ENCODE measurements around the gene KIF26B.
A peak's percentile ranks its signal among the peaks of the same experiment; 100 is the strongest.

The KIF26B gene

DNA sequence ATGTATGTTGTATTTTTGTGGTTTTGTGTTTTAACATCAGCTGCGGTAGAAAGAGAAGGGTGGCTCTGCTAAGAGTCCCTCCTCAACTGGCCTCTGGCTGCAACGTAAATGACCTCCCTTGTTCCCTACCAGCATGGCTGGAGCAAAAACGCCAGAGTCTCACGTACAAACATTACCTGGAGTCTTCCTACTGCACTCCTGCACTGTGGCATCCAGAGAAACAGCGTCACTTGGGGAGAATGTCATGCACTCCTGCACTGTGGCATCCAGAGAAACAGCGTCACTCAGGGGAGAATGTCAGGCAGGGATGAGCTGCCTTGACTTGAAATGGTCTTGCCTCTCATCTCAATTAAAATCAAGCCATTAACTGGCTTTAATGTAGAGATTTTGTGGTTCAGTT, 314.2 kb downstream of the KIF26B start:
- intact Hi-C loops (cut with DNase I) = no loop called here
- no peak for DNase-seq

DNA sequence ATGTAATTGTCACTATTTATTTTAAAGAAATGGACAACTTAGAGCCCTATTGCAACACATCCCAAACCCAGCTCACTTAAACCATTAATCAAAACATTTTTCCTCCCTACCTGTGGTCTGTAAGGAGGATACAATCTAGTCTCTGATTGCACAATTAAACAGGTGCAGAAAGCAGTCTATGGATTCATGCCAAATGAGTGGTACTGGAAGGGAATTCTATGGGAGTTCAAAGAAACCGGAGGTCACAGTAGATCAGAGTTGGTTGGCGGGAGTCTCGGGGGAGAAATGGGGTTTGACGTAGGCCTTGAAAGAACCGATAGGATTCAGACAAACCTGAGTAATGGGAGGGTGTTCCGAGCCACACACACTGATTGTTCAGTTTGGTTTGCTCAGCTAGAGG, 314.9 kb downstream of the KIF26B start:
- intact Hi-C loops (cut with DNase I) = no loop called here
- no peak for DNase-seq

DNA sequence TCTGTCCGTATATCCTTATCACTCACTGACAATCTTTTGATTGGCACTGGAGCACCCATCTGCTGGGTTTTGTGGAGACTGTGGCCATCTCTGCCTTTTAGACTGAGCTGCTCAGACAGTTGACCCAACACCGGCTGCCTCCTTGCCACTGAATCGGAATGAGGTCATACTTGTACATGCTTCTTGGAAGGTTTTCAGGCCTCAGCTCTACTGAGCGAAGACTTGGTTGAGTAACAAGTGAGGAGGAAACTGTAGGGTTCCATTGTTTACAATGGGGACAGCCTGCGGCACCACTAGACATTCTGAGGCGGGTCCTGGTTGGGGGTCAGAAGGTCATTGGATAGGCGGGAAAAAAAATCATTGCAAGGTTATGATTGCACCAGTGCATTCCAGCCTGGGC, 320.3 kb downstream of the KIF26B start:
- intact Hi-C loops (cut with DNase I) = no loop called here
- DNase-seq = no peak

DNA sequence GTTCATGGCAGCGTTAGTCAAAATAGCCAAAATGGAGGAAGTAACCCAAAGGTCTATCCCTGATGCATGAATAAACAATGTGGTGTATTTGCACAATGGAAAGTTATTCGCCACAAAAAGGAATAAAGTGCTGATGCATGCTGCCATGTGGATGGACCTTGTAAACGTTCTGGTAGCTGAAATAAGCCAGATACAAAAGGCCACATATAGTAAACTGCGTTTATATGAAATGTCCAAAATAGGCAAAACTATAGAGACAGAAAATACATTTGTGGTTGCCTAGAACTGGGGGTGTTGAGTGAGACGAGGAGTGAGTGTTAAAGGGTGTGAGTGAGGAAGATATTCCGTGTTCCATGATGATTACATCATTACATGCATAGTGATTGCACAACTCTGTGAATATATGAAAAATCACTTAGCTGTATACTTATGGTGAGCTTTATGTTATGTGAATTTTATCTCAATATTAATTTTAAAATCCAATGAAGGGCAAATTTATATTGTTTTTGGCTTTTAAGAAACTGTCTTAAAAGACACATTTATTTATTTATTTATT, 321.3 kb downstream of the KIF26B start:
- intact Hi-C loops (cut with DNase I) = no loop called here
- DNase-seq = no peak

DNA sequence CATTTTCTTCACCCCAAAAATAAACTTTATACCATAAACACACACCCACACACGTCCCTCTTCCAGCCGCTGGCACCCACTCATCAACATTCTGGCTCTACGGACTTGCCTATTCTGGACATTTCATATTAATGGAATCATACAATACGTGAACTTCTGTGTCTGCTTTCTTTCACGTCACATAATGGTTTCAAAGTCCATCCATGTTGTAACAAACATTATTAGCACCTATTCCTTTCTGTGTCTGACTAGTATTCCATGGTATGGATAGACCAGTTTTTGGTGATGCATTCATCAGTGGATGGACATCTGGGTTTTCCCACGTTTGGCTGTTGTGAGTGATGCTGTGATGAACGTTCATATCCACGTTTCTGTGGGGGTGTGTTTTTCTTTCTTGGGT, 323.2 kb downstream of the KIF26B start:
- peak in 1 of 10 donors; percentile 27 for DNase-seq
- intact Hi-C loops (cut with DNase I) = no loop called here

DNA sequence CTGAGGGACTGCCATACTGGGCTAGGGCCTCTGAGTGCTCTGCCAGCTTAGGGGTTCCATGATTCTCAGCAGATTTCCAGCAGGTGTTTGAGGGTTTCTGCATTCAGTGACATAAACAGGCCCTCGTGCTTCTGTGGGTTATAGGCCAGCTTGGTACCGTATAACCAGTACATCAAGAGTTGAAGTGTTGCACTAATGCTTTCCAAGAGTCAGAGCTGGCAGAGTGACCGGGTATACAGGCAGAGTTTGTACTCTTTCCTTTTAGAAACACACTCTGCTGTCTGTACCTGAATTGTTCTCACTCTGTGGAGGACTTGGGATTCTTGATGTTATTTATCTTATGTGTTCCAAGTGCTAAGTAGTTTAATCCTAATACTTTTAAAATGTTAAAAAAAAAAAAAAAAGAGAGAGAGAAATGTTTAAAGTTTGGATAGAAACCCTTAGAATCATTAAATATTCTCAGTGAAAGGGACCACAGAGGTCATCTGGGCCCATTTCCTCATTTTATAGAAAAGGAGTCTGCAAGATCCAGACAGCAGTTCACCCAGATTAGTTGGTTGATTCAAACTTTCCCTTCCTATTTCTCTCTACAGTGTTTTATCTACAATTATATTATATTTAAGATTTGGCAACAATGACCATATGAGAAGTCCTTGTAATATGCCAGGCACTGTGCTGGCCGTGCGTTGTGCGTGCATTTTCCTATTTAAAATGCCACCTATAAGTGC, 325.8 kb downstream of the KIF26B start:
- intact Hi-C loops (cut with DNase I) = no loop called here
- no peak for DNase-seq

DNA sequence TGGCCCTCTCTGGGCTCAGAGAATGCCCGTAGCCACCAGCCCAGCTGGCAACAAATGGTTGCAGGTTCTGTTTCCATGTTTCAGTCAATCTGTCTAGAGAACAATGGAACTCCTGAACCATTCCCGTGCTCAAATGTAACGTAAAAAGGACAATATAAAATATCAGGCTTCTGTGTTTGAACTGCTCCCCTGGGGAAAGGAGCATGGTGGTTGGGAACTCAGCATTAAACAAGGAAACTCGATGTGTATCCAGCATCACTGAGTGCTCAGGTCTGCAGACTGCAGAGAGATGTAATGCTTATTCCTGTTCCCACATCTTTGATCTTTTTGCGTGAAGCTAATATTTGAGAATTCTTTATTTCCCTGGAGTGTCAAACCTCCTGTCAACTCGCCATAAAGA, 326.5 kb downstream of the KIF26B start:
- intact Hi-C loops (cut with DNase I) = no loop called here
- DNase-seq = no peak

DNA sequence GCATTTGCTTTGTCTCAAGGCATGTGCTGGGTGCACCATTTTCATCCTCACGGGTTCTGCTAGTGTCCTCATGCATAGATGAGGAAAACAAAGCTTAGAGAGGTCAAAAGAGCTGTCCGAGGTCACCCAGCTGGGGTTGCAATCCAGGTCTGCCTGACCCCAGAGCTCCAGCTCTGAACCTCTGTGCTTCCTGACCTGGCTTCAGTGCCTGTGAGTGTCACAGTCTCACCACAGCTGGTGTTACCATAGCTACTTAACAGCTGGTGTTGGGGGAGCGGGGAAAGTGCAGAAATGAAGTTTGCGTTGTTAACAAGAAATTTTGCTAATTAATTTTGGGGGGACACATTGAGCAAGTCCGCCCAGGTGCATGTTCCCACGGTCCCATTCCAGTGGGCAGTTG, 328.5 kb downstream of the KIF26B start:
- intact Hi-C loops (cut with DNase I) = no loop called here
- DNase-seq = no peak

DNA sequence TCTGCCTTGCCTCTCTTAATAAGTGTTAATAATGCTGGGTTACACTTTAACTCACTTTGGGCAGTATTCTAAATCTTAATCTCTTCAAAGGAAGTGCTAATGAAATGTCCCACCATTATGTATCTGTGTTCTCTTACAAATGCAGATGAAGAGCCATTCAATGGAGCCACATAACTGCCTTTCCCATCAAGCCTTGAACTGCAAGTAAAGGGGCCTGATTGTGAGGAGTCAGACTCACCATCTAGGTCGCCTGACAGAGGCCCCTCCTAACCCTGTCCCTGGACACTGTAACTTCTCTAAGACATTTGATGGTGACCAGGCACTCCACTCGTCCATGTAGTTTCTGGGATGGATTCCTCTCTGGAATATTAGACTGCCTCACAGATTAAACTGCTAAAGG, 329.4 kb downstream of the KIF26B start:
- intact Hi-C loops (cut with DNase I) = no loop called here
- DNase-seq = no peak

DNA sequence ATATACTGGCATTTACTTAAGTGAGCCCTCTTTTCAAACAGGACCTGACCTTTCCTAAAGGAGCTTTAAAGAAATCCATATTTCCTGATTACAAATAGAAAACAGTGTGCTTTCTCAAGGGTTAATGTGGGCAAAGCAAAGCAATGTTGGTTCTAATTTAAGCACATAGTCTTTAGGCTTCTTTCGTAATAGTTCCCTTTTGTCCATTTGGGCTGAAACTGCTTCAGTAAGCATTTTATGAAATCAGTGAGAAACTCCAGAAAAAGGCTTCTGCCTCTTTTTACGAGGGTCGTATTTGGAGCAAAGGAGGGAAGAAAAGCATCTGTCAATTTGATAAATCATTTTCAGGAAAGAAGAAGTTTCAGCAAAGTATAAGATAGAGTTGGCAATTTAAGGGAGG, 331.2 kb downstream of the KIF26B start:
- intact Hi-C loops (cut with DNase I) = no loop called here
- no peak for DNase-seq

DNA sequence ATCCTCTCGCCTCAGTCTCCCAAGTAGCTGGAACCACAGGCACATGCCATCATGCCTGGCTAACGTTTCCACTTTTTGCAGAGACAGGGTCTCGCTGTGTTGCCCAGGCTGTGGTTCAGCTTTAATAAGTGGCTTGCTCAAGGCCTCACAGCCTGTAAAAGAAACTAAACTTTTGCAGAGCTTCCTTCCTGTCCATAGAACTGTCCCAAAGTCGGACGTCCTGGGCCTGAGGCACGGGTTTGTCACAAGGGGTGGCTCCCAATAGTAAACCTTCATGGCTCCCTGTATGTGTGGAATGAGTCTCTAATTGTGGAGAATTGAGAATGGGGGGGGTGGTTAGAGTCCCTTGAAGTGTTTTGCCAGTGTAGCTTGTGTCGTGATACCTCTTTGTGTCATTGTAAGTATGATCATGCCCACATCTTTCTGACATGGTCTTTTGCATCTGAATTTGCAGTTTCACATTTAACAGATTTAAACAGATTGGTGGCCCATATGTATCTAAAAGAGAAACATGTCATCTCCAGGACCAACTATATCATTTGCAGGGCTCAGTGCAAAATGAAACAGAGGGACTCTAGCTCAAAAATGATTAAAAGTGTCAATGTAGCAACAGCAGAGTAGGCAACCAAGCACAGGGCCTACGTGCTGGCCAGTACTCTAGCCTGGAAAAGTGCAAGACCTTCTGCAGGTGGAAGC, 332.1 kb downstream of the KIF26B start:
- no peak for DNase-seq
- intact Hi-C loops (cut with DNase I) = no loop called here

DNA sequence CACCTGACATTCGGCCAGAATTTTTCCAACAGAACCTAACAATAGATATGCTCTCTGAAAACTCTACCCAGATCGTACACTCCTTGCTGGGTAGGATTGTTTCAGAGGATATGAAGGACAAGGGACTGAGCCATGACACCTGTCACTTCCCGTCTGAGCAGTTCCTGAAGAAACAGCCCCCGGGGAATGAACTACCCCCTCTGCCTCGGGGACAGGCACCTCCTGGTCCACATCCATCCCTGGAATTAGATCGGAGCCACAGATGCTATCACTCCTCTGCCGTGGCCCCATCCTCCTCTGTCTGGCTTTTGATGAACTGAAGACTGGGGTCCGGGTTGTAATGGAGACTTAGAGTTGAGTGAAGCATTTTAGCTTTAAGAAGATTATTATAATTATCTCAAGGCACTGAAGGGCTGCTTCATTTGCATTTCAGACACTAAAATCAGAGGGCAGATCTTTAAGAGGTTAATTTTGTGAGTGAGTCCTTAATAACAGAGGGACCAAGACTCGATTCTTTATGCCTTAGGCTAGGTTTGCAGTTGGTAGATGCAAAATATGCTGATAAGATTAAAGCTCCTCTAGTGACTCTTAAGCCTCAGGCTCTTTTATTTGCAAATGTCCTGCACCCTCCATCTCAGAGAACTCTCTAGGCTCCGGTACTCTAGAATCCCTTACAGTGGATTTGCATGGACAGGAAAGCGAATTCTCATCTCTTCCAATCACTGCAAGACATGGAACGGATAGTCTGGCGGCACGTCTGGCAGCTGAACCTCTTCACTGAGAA, 333.8 kb downstream of the KIF26B start:
- no peak for DNase-seq
- intact Hi-C loops (cut with DNase I) = no loop called here

DNA sequence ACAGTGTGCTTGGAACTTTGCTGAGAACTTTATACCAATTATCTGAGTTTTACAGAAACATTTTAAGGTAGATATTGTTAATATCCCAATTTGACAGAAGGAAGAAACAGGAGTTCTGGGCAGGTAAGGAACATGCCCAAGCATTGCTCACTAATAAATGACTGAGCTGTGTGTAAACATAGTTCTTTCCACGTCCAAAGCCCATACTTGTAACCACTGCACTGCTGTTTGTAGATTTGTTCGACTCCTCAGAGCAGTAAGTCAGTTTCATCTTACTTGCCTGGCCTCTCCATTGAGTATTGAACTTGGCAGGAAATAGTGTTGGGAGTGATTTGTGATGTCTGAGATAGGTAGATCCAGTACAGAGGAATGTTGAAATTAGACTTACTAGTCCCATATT, 335.1 kb downstream of the KIF26B start:
- no peak for DNase-seq
- intact Hi-C loops (cut with DNase I) = no loop called here

DNA sequence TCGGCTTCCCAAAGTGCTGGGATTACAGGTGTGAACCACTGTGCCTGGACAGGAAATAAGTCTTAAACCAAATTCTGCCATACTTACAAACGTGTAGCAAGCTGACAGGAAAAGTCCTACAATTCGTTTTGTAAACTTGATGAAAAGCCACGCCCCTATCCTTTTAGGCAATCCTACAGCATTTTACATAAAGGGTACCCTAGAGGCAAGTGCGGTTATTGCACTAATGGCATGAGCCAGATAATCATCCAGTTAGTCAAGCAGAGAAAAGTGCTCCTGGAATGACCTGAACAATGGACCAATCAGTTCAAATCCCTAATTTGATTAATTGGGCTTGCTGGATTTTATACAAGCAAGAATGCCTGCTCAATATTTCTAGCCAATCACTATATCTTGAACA, 338.2 kb downstream of the KIF26B start:
- no peak for DNase-seq
- intact Hi-C loops (cut with DNase I) = no loop called here

DNA sequence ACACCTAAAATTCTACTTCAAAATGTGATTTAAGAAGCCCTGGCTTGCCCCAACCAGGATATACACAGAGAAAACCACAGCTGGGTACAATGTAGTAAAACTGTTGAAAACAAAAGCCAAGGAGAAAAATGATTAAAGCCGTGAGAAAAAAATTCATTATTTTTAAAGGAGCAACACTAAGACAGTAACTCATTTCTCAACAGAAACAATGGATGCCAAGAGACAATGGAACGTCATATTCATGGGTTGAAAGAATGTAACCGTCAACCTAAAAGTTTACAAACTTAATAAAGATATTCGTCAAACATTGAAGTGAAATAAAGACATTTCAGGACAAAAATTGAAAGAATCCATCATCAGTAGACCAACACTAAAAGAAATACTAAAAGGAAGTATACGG, 340.9 kb downstream of the KIF26B start:
- intact Hi-C loops (cut with DNase I) = no loop called here
- DNase-seq = no peak

DNA sequence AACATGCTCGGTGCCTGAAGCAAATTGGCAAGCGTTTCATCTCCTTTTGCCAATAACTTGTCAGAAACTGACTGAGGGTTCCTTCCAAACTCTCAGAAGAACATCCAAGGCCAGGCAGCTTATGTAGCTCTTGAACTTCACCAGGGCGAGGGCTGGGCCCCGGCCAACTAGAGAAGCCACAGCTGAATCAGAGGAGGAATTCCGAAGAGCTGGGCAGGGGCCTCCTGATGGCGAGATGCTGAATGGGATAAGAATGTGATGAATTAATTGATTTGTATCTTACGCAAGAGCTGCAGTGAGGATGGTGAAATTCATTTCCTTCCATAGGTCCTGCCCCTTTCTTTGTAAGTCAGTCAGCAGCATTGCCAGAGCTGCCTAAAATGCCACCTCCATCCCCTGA, 345.8 kb downstream of the KIF26B start:
- no peak for DNase-seq
- intact Hi-C loops (cut with DNase I) = no loop called here

DNA sequence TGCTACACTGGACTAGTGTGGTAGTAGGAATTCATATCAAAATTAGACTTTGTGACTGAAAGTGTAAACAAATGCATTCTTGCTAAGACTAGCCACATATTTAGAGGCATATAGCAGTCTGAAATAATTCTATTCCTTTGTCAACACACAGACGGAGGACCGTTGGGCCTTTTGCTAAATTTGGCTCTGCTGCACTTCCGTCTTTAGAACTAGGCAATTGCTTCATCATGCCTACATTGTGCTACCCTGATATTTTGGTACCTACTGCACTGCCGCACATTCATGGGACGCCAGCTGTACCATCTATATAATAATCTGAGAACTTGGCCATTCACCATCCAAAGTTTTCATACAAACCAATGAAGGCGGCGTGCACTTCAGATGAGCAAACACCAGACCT, 346.8 kb downstream of the KIF26B start:
- DNase-seq = no peak
- intact Hi-C loops (cut with DNase I) = no loop called here

DNA sequence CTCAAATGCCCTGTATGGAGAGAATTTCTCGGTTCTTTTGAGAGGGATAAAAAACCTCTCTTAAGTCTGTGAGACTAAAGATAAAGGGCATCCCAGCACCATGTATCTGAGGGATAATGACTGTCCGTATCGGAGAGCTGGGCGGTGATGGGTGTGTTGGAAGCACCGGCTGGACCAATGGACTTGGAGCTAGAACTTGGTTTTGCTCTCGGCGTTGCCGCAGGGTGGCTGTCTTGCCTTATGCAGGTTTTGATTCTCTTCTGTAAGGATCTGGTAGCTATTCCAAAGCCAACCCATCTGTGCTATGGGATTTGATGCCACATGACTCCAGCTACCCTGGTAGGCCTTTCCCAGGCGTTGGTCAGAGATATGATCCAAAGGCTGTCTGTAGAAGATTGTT, 348.8 kb downstream of the KIF26B start:
- no peak for DNase-seq
- intact Hi-C loops (cut with DNase I) = no loop called here

DNA sequence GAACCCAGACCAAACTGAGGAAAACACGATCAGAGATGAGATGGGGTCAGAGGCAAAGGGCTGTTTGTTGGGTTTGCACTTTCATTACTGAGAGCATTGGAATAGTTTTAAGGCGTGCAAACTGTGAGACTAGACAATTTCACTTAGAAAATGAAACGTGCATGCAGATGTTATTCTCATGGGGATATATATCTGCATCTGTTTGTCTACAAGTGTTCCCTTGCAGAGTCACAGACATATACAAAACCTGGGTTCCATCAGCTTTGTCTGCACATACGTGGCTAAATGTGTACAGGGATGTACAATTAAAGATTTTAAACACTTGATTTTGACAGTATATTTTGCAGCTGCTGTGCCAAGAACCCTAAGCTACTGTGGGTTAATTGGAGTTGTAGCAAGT, 355.4 kb downstream of the KIF26B start:
- no peak for DNase-seq
- intact Hi-C loops (cut with DNase I) = no loop called here

DNA sequence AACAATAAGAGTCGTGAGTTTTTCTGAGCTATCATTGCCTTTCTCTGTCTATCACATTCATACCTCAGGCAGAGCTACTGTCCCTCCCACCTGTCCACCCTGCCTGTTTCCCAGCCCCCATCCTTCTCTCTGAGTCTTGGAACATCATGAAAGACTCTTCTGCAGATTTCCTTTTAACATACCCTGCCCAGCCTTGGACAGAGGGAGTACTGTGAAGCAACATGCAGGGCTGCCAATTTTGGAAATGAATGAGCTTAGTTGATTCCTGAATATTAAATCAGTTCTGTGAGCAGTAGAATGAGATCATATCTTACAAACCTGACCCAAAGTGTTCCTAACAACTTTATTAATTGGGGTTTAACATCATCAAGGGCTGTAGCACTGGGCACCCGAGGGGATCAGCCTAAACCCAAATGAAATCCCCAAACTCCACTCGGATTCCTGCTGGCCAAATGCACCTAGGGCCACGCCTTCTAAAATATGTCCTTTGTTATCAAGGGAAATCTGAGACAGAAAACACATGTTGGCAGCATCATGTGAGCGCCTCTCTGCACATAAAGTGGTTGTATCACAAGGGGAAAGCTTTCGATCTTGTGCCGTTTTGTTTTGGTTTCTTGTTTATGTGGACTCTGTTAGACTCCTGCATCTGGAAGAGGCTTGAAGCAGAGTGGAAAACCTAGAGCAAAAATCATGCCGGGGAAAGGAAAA, 357.6 kb downstream of the KIF26B start:
- intact Hi-C loops (cut with DNase I) = no loop called here
- no peak for DNase-seq

Measured in posterior cingulate gyrus (tissue), 11 donors.